Endothelial cell of umbilical vein (primary cell): ENCODE measurements around the gene HDAC3.

Experiments
- EZH2 ChIP-seq: IDR thresholded peaks from 2 replicates; pipeline ENCODE4 v1.6.1; 2012; ENCODE audit warnings: borderline replicate concordance, low read depth, mild to moderate bottlenecking, moderate library complexity, low read length, inconsistent platforms; ENCODE audit not compliant: severe bottlenecking
- GATA2 ChIP-seq: IDR thresholded peaks from 2 replicates; pipeline ENCODE4 v1.7.0; 2011; ENCODE audit warnings: low read depth, mild to moderate bottlenecking, moderate library complexity, mixed read lengths, low read length; ENCODE audit not compliant: insufficient read length, insufficient read depth
- JUN ChIP-seq: IDR thresholded peaks from 2 replicates; pipeline ENCODE4 v1.6.1; 2011; ENCODE audit warnings: borderline replicate concordance, low read depth; ENCODE audit not compliant: insufficient read length, insufficient read depth
- MYC ChIP-seq: IDR thresholded peaks from one replicate; pipeline ENCODE4 v1.6.1; 2011; ENCODE audit warnings: mild to moderate bottlenecking, low read depth, low read length
- POLR2A ChIP-seq: IDR thresholded peaks from 2 replicates; pipeline ENCODE4 v1.6.1; 2012; ENCODE audit warnings: low read depth, mild to moderate bottlenecking, control low read depth, low read length
- POLR2AphosphoS5 ChIP-seq: IDR thresholded peaks from 2 replicates; pipeline ENCODE4 v1.6.1; 2012; ENCODE audit warnings: low read depth, mild to moderate bottlenecking, control low read depth, low read length, moderate library complexity; ENCODE audit not compliant: insufficient read depth
- TF ChIP-seq, protein P1 (sequence below): IDR thresholded peaks from 2 replicates; pipeline ENCODE4 v1.6.1; 2011; ENCODE audit not compliant: insufficient read depth, insufficient read length
- TF ChIP-seq, protein P2 (sequence below), 2 donors: IDR thresholded peaks; 1 replicate in 1 of 2; 2 replicates in 1 of 2; pipeline ENCODE4 v1.5.1; 2011; ENCODE audit warnings: low read length in 2 of 2, mild to moderate bottlenecking in 2 of 2, moderate library complexity in 2 of 2, control low read depth in 1 of 2, inconsistent platforms in 1 of 2, low read depth in 1 of 2; ENCODE audit not compliant: insufficient read depth in 1 of 2; ENCODE audit errors: extremely low read depth in 1 of 2

DNA sequence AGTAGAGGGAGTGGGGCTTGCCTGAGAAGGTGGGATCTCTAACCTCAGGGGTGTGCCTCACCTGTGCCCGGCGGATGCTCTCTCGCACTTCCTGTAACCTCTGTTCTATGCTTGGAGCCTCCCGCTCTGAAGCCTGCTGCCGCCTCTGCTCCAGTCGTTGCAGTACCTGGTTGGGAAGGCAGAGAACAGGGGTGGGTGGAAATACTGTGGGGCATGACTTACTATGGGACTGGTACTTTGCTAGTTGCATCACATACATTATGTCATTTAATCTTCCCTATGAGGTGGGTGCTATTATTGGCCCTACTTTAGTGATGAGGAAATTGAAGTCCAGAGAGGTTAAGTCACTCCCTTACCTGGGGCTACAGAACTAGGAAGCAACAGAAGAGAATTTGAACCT, 9.4 kb upstream of the HDAC3 start:
- TF ChIP-seq POLR2A (no peak), EZH2 (no peak), MYC (no peak), POLR2AphosphoS5 (no peak), GATA2 (no peak), JUN (no peak)
- TF ChIP-seq, protein P1, sequence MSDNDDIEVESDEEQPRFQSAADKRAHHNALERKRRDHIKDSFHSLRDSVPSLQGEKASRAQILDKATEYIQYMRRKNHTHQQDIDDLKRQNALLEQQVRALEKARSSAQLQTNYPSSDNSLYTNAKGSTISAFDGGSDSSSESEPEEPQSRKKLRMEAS: no peak
- TF ChIP-seq, protein P2, sequence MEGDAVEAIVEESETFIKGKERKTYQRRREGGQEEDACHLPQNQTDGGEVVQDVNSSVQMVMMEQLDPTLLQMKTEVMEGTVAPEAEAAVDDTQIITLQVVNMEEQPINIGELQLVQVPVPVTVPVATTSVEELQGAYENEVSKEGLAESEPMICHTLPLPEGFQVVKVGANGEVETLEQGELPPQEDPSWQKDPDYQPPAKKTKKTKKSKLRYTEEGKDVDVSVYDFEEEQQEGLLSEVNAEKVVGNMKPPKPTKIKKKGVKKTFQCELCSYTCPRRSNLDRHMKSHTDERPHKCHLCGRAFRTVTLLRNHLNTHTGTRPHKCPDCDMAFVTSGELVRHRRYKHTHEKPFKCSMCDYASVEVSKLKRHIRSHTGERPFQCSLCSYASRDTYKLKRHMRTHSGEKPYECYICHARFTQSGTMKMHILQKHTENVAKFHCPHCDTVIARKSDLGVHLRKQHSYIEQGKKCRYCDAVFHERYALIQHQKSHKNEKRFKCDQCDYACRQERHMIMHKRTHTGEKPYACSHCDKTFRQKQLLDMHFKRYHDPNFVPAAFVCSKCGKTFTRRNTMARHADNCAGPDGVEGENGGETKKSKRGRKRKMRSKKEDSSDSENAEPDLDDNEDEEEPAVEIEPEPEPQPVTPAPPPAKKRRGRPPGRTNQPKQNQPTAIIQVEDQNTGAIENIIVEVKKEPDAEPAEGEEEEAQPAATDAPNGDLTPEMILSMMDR (IDR thresholded peaks at IDR 0.05; ENCODE audit: extremely low read depth in 1 of 2, insufficient read depth in 1 of 2, low read depth in 1 of 2, low read length in 2 of 2): no peak
